DOHH2 (cell line): Measurements from ENCODE around the gene BHLHE41.

Source experiments
- H3F3A ChIP-seq: fragments of 200-600 bp; sonication (generic), shearing (Covaris generic); 2 replicates; pipeline ENCODE4 v1.6.0; 2016; ENCODE audit warnings: antibody characterized with exemption, mild to moderate bottlenecking; ENCODE audit not compliant: control insufficient read depth, insufficient read depth
- H3K27ac ChIP-seq: fragments of 200-600 bp; sonication (generic); 2 replicates; pipeline ENCODE4 v1.5.1; 2014; ENCODE audit warnings: low read depth, mild to moderate bottlenecking, low read length, moderate library complexity
- H3K27me3 ChIP-seq: fragments of 200-600 bp; sonication (generic); 2 replicates; pipeline ENCODE4 v1.6.1; 2014; ENCODE audit warnings: mild to moderate bottlenecking, low read length, mixed read lengths; ENCODE audit not compliant: control insufficient read depth
- H3K36me3 ChIP-seq: fragments of 200-600 bp; sonication (generic); 2 replicates; pipeline ENCODE4 v1.6.1; 2014; ENCODE audit warnings: mild to moderate bottlenecking, low read length, moderate library complexity, mixed read lengths; ENCODE audit not compliant: control insufficient read depth
- H3K4me1 ChIP-seq: fragments of 200-600 bp; sonication (generic); 2 replicates; pipeline ENCODE4 v1.6.1; 2014; ENCODE audit warnings: mild to moderate bottlenecking, low read length, mixed read lengths; ENCODE audit not compliant: control insufficient read depth
- H3K4me2 ChIP-seq: fragments of 200-600 bp; sonication (generic); 2 replicates; pipeline ENCODE4 v1.6.0; 2014; ENCODE audit warnings: mild to moderate bottlenecking, low read length, moderate library complexity
- H3K4me3 ChIP-seq: fragments of 200-600 bp; sonication (generic); 2 replicates; pipeline ENCODE4 v1.5.1; 2014; ENCODE audit warnings: mild to moderate bottlenecking, low read length, mixed read lengths
- H3K79me2 ChIP-seq: fragments of 200-600 bp; sonication (generic); 2 replicates; pipeline ENCODE4 v1.6.1; 2014; ENCODE audit warnings: mild to moderate bottlenecking, low read length, mixed read lengths; ENCODE audit not compliant: control insufficient read depth
- H3K9me2 ChIP-seq: fragments of 200-600 bp; sonication (generic); replicated peaks from 2 replicates; pipeline ENCODE4 v1.6.1; 2014; ENCODE audit warnings: mild to moderate bottlenecking, low read length, mixed read lengths; ENCODE audit not compliant: control insufficient read depth
- H3K9me3 ChIP-seq: fragments of 200-600 bp; sonication (generic); 2 replicates; pipeline ENCODE4 v1.6.1; 2014; ENCODE audit warnings: antibody characterized with exemption, low read length, mixed read lengths; ENCODE audit not compliant: control insufficient read depth, insufficient read depth
- H4K20me1 ChIP-seq: fragments of 200-600 bp; sonication (generic); 2 replicates; pipeline ENCODE4 v1.6.0; 2014; ENCODE audit warnings: low read depth, mild to moderate bottlenecking, antibody characterized with exemption, low read length, moderate library complexity; ENCODE audit not compliant: control insufficient read depth, insufficient read depth
- CTCF ChIP-seq: fragments of 200-600 bp; sonication (generic); IDR thresholded peaks from one replicate; pipeline ENCODE4 v1.5.1; 2014; ENCODE audit warnings: antibody characterized with exemption, mild to moderate bottlenecking, low read depth, low read length; ENCODE audit not compliant: poor library complexity, severe bottlenecking
- EZH2phosphoT487 ChIP-seq: fragments of 200-600 bp; sonication (generic); IDR thresholded peaks from 2 replicates; pipeline ENCODE4 v1.6.1; 2017; ENCODE audit warnings: borderline replicate concordance, mild to moderate bottlenecking, antibody characterized with exemption, low read length, moderate library complexity, mixed read lengths

BHLHE41 gene

GRCh38 chr12:26158078-26158764 is 33.4 kb upstream of the BHLHE41 start:
- no peak overlapping the region for H3K4me2 ChIP-seq

GRCh38 chr12:26157001-26157400 is 32.2 kb upstream of the BHLHE41 start:
- H3K9me2 ChIP-seq = no peaks in the 10 kb centered on the region
- H4K20me1 ChIP-seq = no peaks in the 10 kb centered on the region
- no peaks in the 10 kb centered on the region for H3K79me2 ChIP-seq
- peak overlapping the region; percentile 71 for H3K27ac ChIP-seq
- no peaks in the 10 kb centered on the region for H3K9me3 ChIP-seq
- peaks cover 38% of the 10 kb centered on the region for H3K4me1 ChIP-seq
- peaks cover 71% of the 10 kb centered on the region for H3K27me3 ChIP-seq
- H3K36me3 ChIP-seq = no peaks in the 10 kb centered on the region
- TF ChIP-seq EZH2phosphoT487 = no peak
- no peak for TF ChIP-seq CTCF
- H3K4me3 ChIP-seq = peak overlapping the region; percentile 59
- peak overlapping the region; percentile 82 for H3K4me2 ChIP-seq
- peaks cover 21% of the 10 kb centered on the region for H3F3A ChIP-seq

More at GRCh38 chr12:26158078-26158764, 33.4 kb upstream of the BHLHE41 start:
- Histone ChIP-seq H3F3A (peaks cover 21% of the 10 kb centered on the region), H3K9me3 (no peaks in the 10 kb centered on the region), H3K36me3 (no peaks in the 10 kb centered on the region), H3K79me2 (no peaks in the 10 kb centered on the region), H4K20me1 (no peaks in the 10 kb centered on the region), H3K4me1 (peaks cover 38% of the 10 kb centered on the region), H3K9me2 (no peaks in the 10 kb centered on the region), H3K27me3 (peaks cover 75% of the 10 kb centered on the region), H3K27ac (no peak overlapping the region), H3K4me3 (no peak overlapping the region)
- TF ChIP-seq CTCF (no peak), EZH2phosphoT487 (peak; percentile 32; the same call in 1 of the 2 replicates)

- Histone ChIP-seq H3K27ac (peak overlapping the region; percentile 71), H3K36me3 (no peaks in the 10 kb centered on the region), H3K79me2 (no peaks in the 10 kb centered on the region), H3F3A (peaks cover 21% of the 10 kb centered on the region), H3K27me3 (peaks cover 72% of the 10 kb centered on the region), H3K9me3 (no peaks in the 10 kb centered on the region), H3K9me2 (no peaks in the 10 kb centered on the region), H4K20me1 (no peaks in the 10 kb centered on the region), H3K4me2 (peak overlapping the region; percentile 82), H3K4me1 (peaks cover 38% of the 10 kb centered on the region), H3K4me3 (peak overlapping the region; percentile 59)
- no peak for TF ChIP-seq EZH2phosphoT487
- TF ChIP-seq CTCF = no peak
Measured at GRCh38 chr12:26156201-26156871, 31.5 kb upstream of the BHLHE41 start.
